H1 (cell line): ENCODE results near the gene UBE2E3. TPM values are rescaled to one million over a fixed set of nuclear protein-coding genes. Genes with fewer than 3 reads are reported as not detected.
"Not testable (repeated sequence)": the region's sequence is repeated elsewhere in the genome, so short reads cannot be mapped to it uniquely, and the experiment has no call there.

Experiments
- CTCF ChIA-PET: fragments of 300-600 bp; sonication (Branson Sonifier 250); formaldehyde crosslinking; loops from one replicate; lab custom pipeline; 2021; ENCODE audit not compliant: partially characterized antibody; lab: Charles Lee
- POLR2A ChIA-PET: fragments of 300-600 bp; sonication (Branson Sonifier 250); formaldehyde crosslinking; loops from one replicate; lab custom pipeline; 2021; ENCODE audit warnings: inconsistent platforms; ENCODE audit not compliant: partially characterized antibody; lab: Charles Lee
- DNase-seq, 2 experiments: peaks; one replicate each; pipeline versions ENCODE4 v3.0.0 to v3.0.0-alpha.2; 2010 to 2022; ENCODE audit warnings: low spot score in 2 of 2, low read depth in 1 of 2, mixed read lengths in 1 of 2
- FAIRE-seq: peaks from 2 replicates; lab custom pipeline; 2011; peaks lifted over from hg19 to GRCh38; lab: Jason Lieb, UNC
- H2AFZ ChIP-seq: 2 replicates; pipeline ENCODE4 v1.8.1; 2012; ENCODE audit warnings: low read length, inconsistent platforms
- H2AK5ac ChIP-seq: 2 replicates; pipeline ENCODE4 v1.6.1; 2013; ENCODE audit warnings: low read depth, low read length
- H2BK120ac ChIP-seq: replicated peaks from 2 replicates; pipeline ENCODE3; 2013; ENCODE audit warnings: low read depth, low read length, inconsistent platforms
- H2BK12ac ChIP-seq: 2 replicates; pipeline ENCODE4 v1.6.1; 2013; ENCODE audit warnings: low read depth, low read length
- H2BK15ac ChIP-seq: 2 replicates; pipeline ENCODE4 v1.6.1; 2013; ENCODE audit warnings: low read length
- H2BK20ac ChIP-seq: 2 replicates; pipeline ENCODE4 v1.6.1; 2013; ENCODE audit warnings: low read length
- H2BK5ac ChIP-seq: 2 replicates; pipeline ENCODE4 v1.6.1; 2013; ENCODE audit warnings: low read depth, low read length
- H3K14ac ChIP-seq: 2 replicates; pipeline ENCODE4 v1.6.1; 2013; ENCODE audit warnings: inconsistent platforms; ENCODE audit not compliant: insufficient read length
- H3K18ac ChIP-seq: 2 replicates; pipeline ENCODE4 v1.6.1; 2013; ENCODE audit warnings: low read length; ENCODE audit errors: extremely low read depth
- H3K23ac ChIP-seq: 2 replicates; pipeline ENCODE4 v1.6.1; 2013; ENCODE audit warnings: inconsistent platforms; ENCODE audit not compliant: insufficient read length
- H3K23me2 ChIP-seq: 2 replicates; pipeline ENCODE4 v1.6.1; 2013; ENCODE audit warnings: low read depth, low read length
- H3K27ac ChIP-seq: 2 replicates; pipeline ENCODE4 v1.6.1; 2011; ENCODE audit warnings: low read depth, low read length, inconsistent platforms
- H3K27me3 ChIP-seq, 4 experiments: replicated peaks in 1 of 4; 1 replicate in 1 of 4; 2 replicates in 3 of 4; pipeline versions ENCODE4 v1.6.1 to v1.8.1; 2011 to 2013; ENCODE audit warnings: low read length in 3 of 4, mild to moderate bottlenecking in 3 of 4, inconsistent platforms in 2 of 4, mixed read lengths in 2 of 4, moderate library complexity in 1 of 4; ENCODE audit not compliant: control insufficient read depth in 3 of 4, insufficient read depth in 3 of 4; ENCODE audit errors: extremely low read depth in 1 of 4
- H3K36me3 ChIP-seq, 4 experiments: 2 replicates each; pipeline versions ENCODE4 v1.6.1 to v1.8.1; 2011 to 2013; ENCODE audit warnings: mild to moderate bottlenecking in 4 of 4, low read length in 3 of 4, moderate library complexity in 2 of 4, control low read depth in 1 of 4, inconsistent platforms in 1 of 4; ENCODE audit not compliant: insufficient read depth in 4 of 4, control insufficient read depth in 2 of 4
- H3K4ac ChIP-seq: replicated peaks from 2 replicates; pipeline ENCODE3; 2013; ENCODE audit warnings: low read length, low read depth, mixed read lengths, inconsistent platforms; ENCODE audit not compliant: insufficient read length
- H3K4me1 ChIP-seq, 4 experiments: replicated peaks in 1 of 4; 1 replicate in 1 of 4; 2 replicates in 3 of 4; pipeline versions ENCODE4 v1.6.1 to v1.8.1; 2011 to 2013; ENCODE audit warnings: low read length in 3 of 4, inconsistent platforms in 2 of 4, mixed read lengths in 1 of 4; ENCODE audit not compliant: insufficient read depth in 4 of 4, control insufficient read depth in 3 of 4
- H3K4me2 ChIP-seq, 2 experiments: 2 replicates each; pipeline versions ENCODE4 v1.6.1 to v1.8.1; 2011 to 2013; ENCODE audit warnings: low read depth in 2 of 2, low read length in 2 of 2, control low read depth in 1 of 2, inconsistent platforms in 1 of 2, mild to moderate bottlenecking in 1 of 2; ENCODE audit not compliant: insufficient read depth in 1 of 2
- H3K4me3 ChIP-seq, 4 experiments: fragments of 200-600, 300-600 bp in 1 of 4; sonication (generic), shearing (Covaris generic), sonication (Bioruptor Twin) in 1 of 4; 2 replicates each; pipeline versions ENCODE4 v1.5.1 to v1.8.1; 2011 to 2016; ENCODE audit warnings: low read length in 4 of 4, low read depth in 3 of 4, control low read depth in 2 of 4, inconsistent platforms in 2 of 4, mild to moderate bottlenecking in 2 of 4, mixed read lengths in 1 of 4, moderate library complexity in 1 of 4; ENCODE audit not compliant: insufficient read depth in 2 of 4; ENCODE audit errors: extremely low read depth in 1 of 4
- H3K56ac ChIP-seq: replicated peaks from 2 replicates; pipeline ENCODE3; 2013; ENCODE audit warnings: low read depth, mild to moderate bottlenecking, mixed read lengths, low read length, inconsistent platforms; ENCODE audit not compliant: insufficient read length
- H3K79me1 ChIP-seq: 2 replicates; pipeline ENCODE4 v1.6.1; 2013; ENCODE audit warnings: low read depth, low read length, control low read depth
- H3K79me2 ChIP-seq, 2 experiments: 2 replicates each; pipeline versions ENCODE4 v1.6.1 to v1.8.1; 2012 to 2013; ENCODE audit warnings: low read length in 2 of 2, mild to moderate bottlenecking in 2 of 2, inconsistent platforms in 1 of 2; ENCODE audit not compliant: insufficient read depth in 2 of 2, control insufficient read depth in 1 of 2
- H3K9ac ChIP-seq, 4 experiments: replicated peaks in 1 of 4; 1 replicate in 1 of 4; 2 replicates in 3 of 4; pipeline versions ENCODE4 v1.6.1 to v1.8.1; 2011 to 2013; ENCODE audit warnings: low read depth in 3 of 4, low read length in 3 of 4, control low read depth in 2 of 4, mild to moderate bottlenecking in 2 of 4, moderate library complexity in 2 of 4, inconsistent platforms in 1 of 4; ENCODE audit errors: extremely low read depth in 1 of 4
- H3K9me3 ChIP-seq, 2 experiments: 2 replicates each; pipeline versions ENCODE4 v1.6.1 to v1.8.1; 2012 to 2013; ENCODE audit warnings: mild to moderate bottlenecking in 2 of 2, moderate library complexity in 2 of 2, control low read depth in 1 of 2, inconsistent platforms in 1 of 2, low read depth in 1 of 2, low read length in 1 of 2, mixed read lengths in 1 of 2; ENCODE audit not compliant: insufficient read depth in 2 of 2
- H4K20me1 ChIP-seq, 2 experiments: replicated peaks in 1 of 2; 2 replicates each; pipeline versions ENCODE3 to v1.8.1; 2011 to 2013; ENCODE audit warnings: inconsistent platforms in 2 of 2, low read length in 2 of 2, mild to moderate bottlenecking in 1 of 2; ENCODE audit not compliant: insufficient read depth in 2 of 2, control insufficient read depth in 1 of 2
- H4K5ac ChIP-seq: 2 replicates; pipeline ENCODE4 v1.6.1; 2013; ENCODE audit warnings: low read length, low read depth, mixed read lengths, inconsistent platforms; ENCODE audit not compliant: insufficient read length
- H4K8ac ChIP-seq: 2 replicates; pipeline ENCODE4 v1.8.0; 2013; ENCODE audit warnings: mild to moderate bottlenecking, moderate library complexity, low read length, inconsistent platforms; ENCODE audit not compliant: insufficient read depth; ENCODE audit errors: extremely low read depth
- H4K91ac ChIP-seq: replicated peaks from 2 replicates; pipeline ENCODE3; 2013; ENCODE audit warnings: low read length, mixed read lengths, inconsistent platforms; ENCODE audit not compliant: insufficient read length
- WGBS, 2 experiments: shearing (Covaris generic) in 1 of 2; methylation state at CpG; one replicate each; pipeline versions ENCODE4 v1.1.6 to v1.1.7; 2013 to 2015; ENCODE audit warnings: low lambda C conversion rate in 2 of 2, mixed read lengths in 2 of 2, inconsistent platforms in 1 of 2, low coverage in 1 of 2, missing lambda C conversion rate in 1 of 2; ENCODE audit not compliant: insufficient replicate concordance in 2 of 2, insufficient coverage in 1 of 2, insufficient read length in 1 of 2; ENCODE audit errors: extremely low coverage in 1 of 2, missing lambda C conversion rate in 1 of 2; 5-methylcytosine and 5-hydroxymethylcytosine counted together
- polyA plus RNA-seq, 7 experiments: library from polyadenylated mRNA; depleted of rRNA in 3 of 7; stranded (reverse) in 5 of 7; unstranded in 2 of 7; fragments of >200 nt in 5 of 7; fragments of 200-250 nt in 2 of 7; gene quantifications; 1 replicate in 5 of 7; 2 replicates in 1 of 7; 4 replicates in 1 of 7; pipeline versions ENCODE4 v1.2.1 to v1.2.3, GENCODE V29; 2011 to 2013; ENCODE audit warnings: missing spikeins in 2 of 7, mixed read lengths in 2 of 7
- total RNA-seq: library from RNA; stranded (reverse); fragmentation: NEBNext Ultra II Directional; extraction: Animal tissue kit (Norgen Biotek cat#: 25700); gene quantifications from 2 replicates; pipeline ENCODE4 v1.2.1, GENCODE V29; 2021

The UBE2E3 gene
- total and polyA plus RNA-seq, 2 of the 8 experiments (the other 6 are each of a cell fraction or from before 2014, with no cell fraction given): 106 to 132 TPM

DNA sequence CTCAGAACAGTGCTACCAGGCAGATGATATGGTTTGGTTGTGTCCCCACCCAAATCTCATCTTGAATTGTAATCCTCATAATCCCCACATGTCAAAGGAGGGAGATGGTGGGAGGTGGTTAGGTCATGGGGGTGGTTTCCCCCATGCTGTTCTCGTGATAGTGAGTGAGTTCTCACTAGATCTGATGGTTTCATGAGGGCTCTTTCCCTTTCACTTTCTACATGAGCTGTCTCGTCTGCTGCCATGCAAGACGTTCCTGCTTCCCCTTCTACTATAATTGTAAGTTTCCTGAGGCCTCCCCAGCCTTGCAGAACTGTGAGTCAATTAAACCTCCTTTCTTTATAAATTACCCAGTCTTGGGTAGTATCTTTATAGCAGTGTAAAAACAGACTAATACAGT lies 42.9 kb upstream of the UBE2E3 start:
- H2BK20ac ChIP-seq, FAIRE-seq, DNase-seq, H2AK5ac ChIP-seq, H4K20me1 ChIP-seq, H2BK12ac ChIP-seq, H2AFZ ChIP-seq, H3K23me2 ChIP-seq, H3K79me1 ChIP-seq, H3K23ac ChIP-seq, H4K5ac ChIP-seq, H3K18ac ChIP-seq, H2BK5ac ChIP-seq, H3K4me1 ChIP-seq, H3K79me2 ChIP-seq, H2BK120ac ChIP-seq, H3K14ac ChIP-seq, H3K4me3 ChIP-seq, H3K56ac ChIP-seq, H3K36me3 ChIP-seq, H3K4me2 ChIP-seq, H3K27ac ChIP-seq, H2BK15ac ChIP-seq, CTCF ChIA-PET, H3K9ac ChIP-seq, H4K8ac ChIP-seq, POLR2A ChIA-PET, H4K91ac ChIP-seq, H3K27me3 ChIP-seq, H3K4ac ChIP-seq, H3K9me3 ChIP-seq: not testable (repeated sequence)
- 80% methylated on average over 3 of the region's 3 CpGs; no CpG with 5 or more reads in 1 of the 2 experiments for WGBS, 2 experiments
